Measurements from ENCODE around the gene VWDE.

VWDE gene

DNA sequence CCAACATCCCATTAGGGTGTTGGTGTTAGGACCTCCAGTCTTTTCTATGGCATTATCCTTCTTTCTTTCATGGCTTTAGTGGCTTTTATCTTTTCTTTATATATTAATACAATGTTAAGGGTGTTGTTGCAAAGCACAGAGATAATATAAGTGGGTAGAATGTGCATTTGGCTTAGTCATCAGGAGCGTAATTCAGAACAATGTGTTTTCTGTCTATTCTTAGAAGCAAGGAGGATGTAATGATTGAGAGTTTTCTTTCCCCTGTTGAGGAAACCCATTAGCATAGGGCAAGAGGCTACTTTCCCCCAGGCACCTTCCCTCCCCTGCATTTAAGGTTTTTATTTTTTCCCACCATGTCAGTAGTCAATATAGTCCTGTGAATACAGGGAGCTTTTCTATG, 112.9 kb downstream of the VWDE start:
- no peak for DNase-seq (ENCODE audit: low spot score)

- DNase-seq (ENCODE audit: low spot score): no peak
These were observed 113.7 kb downstream of the VWDE start for GRCh38 chr7:12289996-12290395.

GRCh38 chr7:12287901-12288300, 115.8 kb downstream of the VWDE start:
- no peak for DNase-seq (ENCODE audit: low spot score)

DNA sequence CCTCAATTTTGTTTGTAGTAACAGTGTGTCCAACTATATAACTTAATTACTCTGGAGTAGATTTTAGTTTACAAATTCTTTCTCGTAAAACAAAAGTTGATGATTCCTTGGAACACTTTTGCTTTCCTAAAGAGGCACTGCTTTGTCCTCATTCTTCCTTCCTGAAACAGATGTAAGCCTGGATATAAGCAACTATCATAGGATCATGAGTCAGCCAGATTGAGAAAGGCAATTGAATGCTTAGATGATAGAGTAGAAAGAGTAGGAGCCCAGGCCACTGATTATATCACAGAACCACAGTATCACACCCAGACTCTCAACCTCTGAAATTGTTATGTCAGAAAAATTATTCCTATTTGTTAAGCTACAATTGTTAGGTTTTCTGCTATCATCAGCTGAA, 122.6 kb downstream of the VWDE start:
- no peak for DNase-seq (ENCODE audit: low spot score)
